GM20000 (cell line): ENCODE results near the gene RER1.

Experiments used
- DNase-seq: peaks from one replicate; pipeline ENCODE4 v3.0.0; 2012; ENCODE audit warnings: low spot score
- CTCF ChIP-seq: IDR thresholded peaks from 2 replicates; pipeline ENCODE4 v1.5.1; 2012; ENCODE audit warnings: mild to moderate bottlenecking, control low read depth; ENCODE audit errors: extremely low read depth, missing control alignments

The RER1 gene

GRCh38 chr1:2442661-2443060 lies 51.0 kb downstream of the RER1 start:
- no peak for TF ChIP-seq CTCF
- no peak for DNase-seq

- no peak for DNase-seq
- TF ChIP-seq CTCF, result no peak
These were observed 51.9 kb downstream of the RER1 start for GRCh38 chr1:2443277-2444137.

GRCh38 chr1:2444138-2444591 lies 52.5 kb downstream of the RER1 start:
- DNase-seq, result no peak
- TF ChIP-seq CTCF, result no peak

- DNase-seq, result no peak
- TF ChIP-seq CTCF, result no peak
These were observed 53.7 kb downstream of the RER1 start for GRCh38 chr1:2445162-2445822.

GRCh38 chr1:2445823-2446215 lies 54.2 kb downstream of the RER1 start:
- DNase-seq, result no peak
- no peak for TF ChIP-seq CTCF

- DNase-seq, result no peak
- no peak for TF ChIP-seq CTCF
These were observed 54.8 kb downstream of the RER1 start for GRCh38 chr1:2446394-2446793.

GRCh38 chr1:2446861-2447260 lies 55.2 kb downstream of the RER1 start:
- TF ChIP-seq CTCF, result no peak

More at GRCh38 chr1:2446861-2447260, 55.2 kb downstream of the RER1 start:
- no peak for DNase-seq
